Measurements from ENCODE around the gene EEF1E1.

Gene EEF1E1

GRCh38 chr6:8102122-8102958 lies at the start of gene EEF1E1:
Gene EEF1E1, minus strand, starts transcription at chr6:8102548. Its CDS starts 27 bp downstream, at chr6:8102521.
- in situ Hi-C loops (cut with HindIII; ENCODE audit: low sequenced_read_pairs), result no loop called here

- in situ Hi-C loops (cut with HindIII; ENCODE audit: low sequenced_read_pairs), result no loop called here
Observed at GRCh38 chr6:8149350-8149749, 47.0 kb upstream of the EEF1E1 start.

- in situ Hi-C loops (cut with HindIII; ENCODE audit: low sequenced_read_pairs), result no loop called here
Observed at GRCh38 chr6:8143945-8144344, 41.6 kb upstream of the EEF1E1 start.

- in situ Hi-C loops (cut with HindIII; ENCODE audit: low sequenced_read_pairs), result no loop called here
Observed at GRCh38 chr6:8139451-8139850, 37.1 kb upstream of the EEF1E1 start.

GRCh38 chr6:8137529-8137939 lies 35.2 kb upstream of the EEF1E1 start:
- in situ Hi-C loops (cut with HindIII; ENCODE audit: low sequenced_read_pairs), result no loop called here

- in situ Hi-C loops (cut with HindIII; ENCODE audit: low sequenced_read_pairs), result no loop called here
Observed at GRCh38 chr6:8135276-8135675, 32.9 kb upstream of the EEF1E1 start.

- in situ Hi-C loops (cut with HindIII; ENCODE audit: low sequenced_read_pairs), result no loop called here
Observed at GRCh38 chr6:8132130-8132529, 29.8 kb upstream of the EEF1E1 start.

GRCh38 chr6:8131265-8131897 lies 29.0 kb upstream of the EEF1E1 start:
- in situ Hi-C loops (cut with HindIII; ENCODE audit: low sequenced_read_pairs), result no loop called here

GRCh38 chr6:8130399-8130798 lies 28.1 kb upstream of the EEF1E1 start:
- in situ Hi-C loops (cut with HindIII; ENCODE audit: low sequenced_read_pairs), result no loop called here

- in situ Hi-C loops (cut with HindIII; ENCODE audit: low sequenced_read_pairs), result no loop called here
Observed at GRCh38 chr6:8123236-8123635, 20.9 kb upstream of the EEF1E1 start.

- in situ Hi-C loops (cut with HindIII; ENCODE audit: low sequenced_read_pairs), result no loop called here
Observed at GRCh38 chr6:8114956-8115355, 12.6 kb upstream of the EEF1E1 start.

- in situ Hi-C loops (cut with HindIII; ENCODE audit: low sequenced_read_pairs), result no loop called here
Observed at GRCh38 chr6:8113131-8113654, 10.8 kb upstream of the EEF1E1 start.

- in situ Hi-C loops (cut with HindIII; ENCODE audit: low sequenced_read_pairs), result no loop called here
Observed at GRCh38 chr6:8110725-8111124, 8.4 kb upstream of the EEF1E1 start.

- in situ Hi-C loops (cut with HindIII; ENCODE audit: low sequenced_read_pairs), result no loop called here
Observed at GRCh38 chr6:8110117-8110721, 7.9 kb upstream of the EEF1E1 start.

GRCh38 chr6:8108759-8109539 lies 6.6 kb upstream of the EEF1E1 start:
- in situ Hi-C loops (cut with HindIII; ENCODE audit: low sequenced_read_pairs), result no loop called here

GRCh38 chr6:8108031-8108660 lies 5.8 kb upstream of the EEF1E1 start:
- in situ Hi-C loops (cut with HindIII; ENCODE audit: low sequenced_read_pairs), result no loop called here

- in situ Hi-C loops (cut with HindIII; ENCODE audit: low sequenced_read_pairs), result no loop called here
Observed at GRCh38 chr6:8105791-8106190, 3.4 kb upstream of the EEF1E1 start.

GRCh38 chr6:8103726-8104125 lies 1.4 kb upstream of the EEF1E1 start:
- in situ Hi-C loops (cut with HindIII; ENCODE audit: low sequenced_read_pairs), result no loop called here

- in situ Hi-C loops (cut with HindIII; ENCODE audit: low sequenced_read_pairs), result no loop called here
Observed at GRCh38 chr6:8100159-8100854, 2.0 kb downstream of the EEF1E1 start.

- in situ Hi-C loops (cut with HindIII; ENCODE audit: low sequenced_read_pairs), result no loop called here
Observed at GRCh38 chr6:8090650-8091049, 11.7 kb downstream of the EEF1E1 start.
